ENCODE results near the gene IRX2. TPM values are rescaled to one million over a fixed set of nuclear protein-coding genes. Genes with fewer than 3 reads are reported as not detected.

IRX2 gene
- total RNA-seq, 1 donor from 2014 or later: under 0.01 TPM

DNA sequence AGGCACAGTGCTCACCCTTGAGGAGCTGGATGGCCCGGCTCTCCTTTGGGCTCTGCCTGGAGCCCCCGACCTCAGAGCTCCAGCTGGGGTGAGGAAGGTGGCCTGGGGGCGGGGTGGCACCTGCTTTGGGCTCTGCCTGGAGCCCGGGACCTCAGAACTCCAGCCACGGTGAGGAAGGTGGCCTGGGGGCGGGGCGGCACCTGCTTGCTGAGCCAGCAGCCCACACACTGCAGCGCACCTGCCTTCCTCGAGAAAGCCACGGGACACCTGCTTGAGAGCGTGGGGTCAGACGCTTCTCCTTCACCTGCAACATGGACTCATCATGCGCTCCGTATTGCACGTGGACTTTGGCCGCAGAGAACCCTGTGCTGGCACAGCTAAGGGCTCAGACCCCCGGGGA, 51.8 kb downstream of the IRX2 start:
- FAIRE-seq: no peak
- DNase-seq (ENCODE audit: low spot score in 2 of 2): no peak

DNA sequence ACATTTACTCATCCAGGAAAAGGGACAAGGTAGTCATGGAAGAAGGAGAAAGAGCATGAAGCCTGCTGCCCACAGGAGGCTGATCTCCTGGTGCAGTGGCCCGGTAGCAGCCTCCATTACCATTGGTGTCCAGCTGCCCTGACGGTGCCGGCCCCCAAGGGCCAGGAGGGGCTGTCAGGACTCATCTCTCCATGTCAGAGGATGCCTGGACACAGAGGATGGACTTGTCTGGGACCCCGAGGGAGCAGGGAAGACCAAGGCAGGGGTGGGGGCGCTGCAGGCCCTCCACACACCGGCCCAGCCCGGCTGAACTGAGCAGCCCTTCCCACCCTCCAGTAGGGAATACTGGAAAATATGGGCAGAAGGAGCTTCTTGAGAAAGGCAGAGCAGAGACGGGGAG, 52.2 kb downstream of the IRX2 start:
- FAIRE-seq: no peak
- DNase-seq (ENCODE audit: low spot score in 2 of 2): no peak

DNA sequence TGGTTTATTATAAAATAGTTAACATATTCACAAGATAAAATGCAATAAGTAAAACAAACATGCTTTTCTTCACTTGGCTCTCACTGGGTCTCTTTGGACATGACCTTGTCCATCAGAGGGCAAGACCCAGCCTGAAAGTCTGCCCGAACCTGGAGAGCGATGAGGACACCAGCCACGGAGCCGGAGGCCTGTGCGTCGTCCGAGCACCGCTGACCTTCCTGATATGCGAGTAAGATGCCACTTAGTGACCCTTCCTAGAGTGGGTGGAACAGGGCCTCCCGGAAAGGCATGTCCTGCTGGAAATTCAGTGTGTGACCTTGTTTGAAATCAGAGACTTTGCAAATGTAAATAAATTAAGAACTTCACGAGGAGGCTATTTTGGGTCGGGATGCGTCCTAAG, 52.9 kb downstream of the IRX2 start:
- FAIRE-seq: no peak
- DNase-seq (ENCODE audit: low spot score in 2 of 2): no peak

DNA sequence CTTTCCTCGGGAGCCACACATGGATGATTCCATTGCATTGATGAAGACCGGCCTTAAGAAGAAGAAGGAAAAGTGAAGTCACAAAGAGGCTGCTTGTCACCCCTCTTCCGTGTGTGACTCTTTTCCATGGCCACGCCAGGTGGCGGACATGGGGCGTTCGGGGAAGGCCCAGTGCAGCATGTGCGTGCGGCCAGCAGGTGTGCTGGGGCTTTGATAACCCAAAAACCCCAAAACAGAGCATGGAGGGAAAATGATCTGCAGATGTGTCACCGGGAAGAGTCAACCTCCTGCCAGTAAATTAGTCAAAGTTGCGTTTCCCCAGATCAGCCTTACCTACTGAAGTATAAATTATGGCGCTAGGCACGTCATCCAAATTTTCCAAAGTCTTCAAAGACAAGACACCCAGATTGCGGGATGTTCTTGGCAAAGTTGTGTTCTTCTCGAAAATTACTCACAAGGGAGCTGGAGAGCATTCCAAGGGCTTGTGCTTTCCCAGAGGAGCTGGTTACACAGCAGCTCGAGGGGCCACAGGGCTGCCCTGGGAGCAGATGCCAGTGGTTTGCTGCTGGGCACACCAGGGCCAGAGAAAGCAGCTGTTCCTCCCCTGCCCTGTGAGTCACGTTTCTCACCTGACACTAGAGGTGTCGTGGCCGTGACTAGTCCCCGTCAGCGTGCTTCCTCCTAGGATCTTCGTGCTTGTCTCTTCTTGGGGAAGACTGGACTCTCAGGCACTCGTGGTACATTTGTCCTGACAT, 53.9 kb downstream of the IRX2 start:
- DNase-seq (ENCODE audit: low spot score in 2 of 2): no peak

DNA sequence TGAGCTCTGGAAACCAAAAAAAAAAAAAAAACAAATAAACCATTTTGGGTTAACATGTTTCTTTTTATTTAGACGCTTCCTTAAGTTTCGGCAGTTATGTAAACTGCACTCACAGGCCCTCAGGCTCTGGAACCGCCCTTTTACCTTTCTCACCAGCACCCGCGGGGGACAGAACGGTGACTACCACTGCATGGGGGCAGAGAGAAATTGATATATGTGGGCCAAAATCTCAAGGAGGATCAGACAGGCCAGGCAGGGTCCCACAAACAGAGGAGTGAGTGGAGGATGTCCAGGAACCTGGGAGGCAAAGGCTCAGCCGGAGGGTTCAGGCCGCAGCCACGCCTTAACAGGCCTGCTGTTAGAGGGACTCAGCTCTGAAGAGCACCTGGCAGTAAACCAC, 54.4 kb downstream of the IRX2 start:
- DNase-seq (ENCODE audit: low spot score in 2 of 2): no peak
- FAIRE-seq: no peak

More for the DNA sequence above, 53.9 kb downstream of the IRX2 start:
- no peak for FAIRE-seq
